HG03060 (cell line): ENCODE results near the gene OPRL1.

Source experiments
- ATAC-seq: cut with Tn5 transposase; IDR thresholded peaks from one replicate; pipeline ENCODE4 v1.9.1; 2021; ENCODE audit warnings: low read depth, moderate number of reproducible peaks; ENCODE audit not compliant: unreplicated experiment

Gene OPRL1

DNA sequence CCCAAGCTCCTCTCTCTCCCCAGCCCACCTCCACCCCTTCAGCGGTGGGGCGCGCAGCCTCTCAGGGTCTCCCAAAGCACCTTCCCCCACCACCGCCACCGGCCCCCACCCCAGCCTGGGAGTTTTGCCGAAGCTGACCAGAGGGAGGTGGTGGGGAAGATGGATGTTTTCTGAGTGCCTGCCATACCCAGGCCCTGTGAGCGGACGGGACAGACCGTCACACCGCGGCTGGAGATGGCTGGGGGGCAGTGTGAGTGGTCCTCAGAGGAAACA is 38.2 kb upstream of the OPRL1 start:
- ATAC-seq = no peak

DNA sequence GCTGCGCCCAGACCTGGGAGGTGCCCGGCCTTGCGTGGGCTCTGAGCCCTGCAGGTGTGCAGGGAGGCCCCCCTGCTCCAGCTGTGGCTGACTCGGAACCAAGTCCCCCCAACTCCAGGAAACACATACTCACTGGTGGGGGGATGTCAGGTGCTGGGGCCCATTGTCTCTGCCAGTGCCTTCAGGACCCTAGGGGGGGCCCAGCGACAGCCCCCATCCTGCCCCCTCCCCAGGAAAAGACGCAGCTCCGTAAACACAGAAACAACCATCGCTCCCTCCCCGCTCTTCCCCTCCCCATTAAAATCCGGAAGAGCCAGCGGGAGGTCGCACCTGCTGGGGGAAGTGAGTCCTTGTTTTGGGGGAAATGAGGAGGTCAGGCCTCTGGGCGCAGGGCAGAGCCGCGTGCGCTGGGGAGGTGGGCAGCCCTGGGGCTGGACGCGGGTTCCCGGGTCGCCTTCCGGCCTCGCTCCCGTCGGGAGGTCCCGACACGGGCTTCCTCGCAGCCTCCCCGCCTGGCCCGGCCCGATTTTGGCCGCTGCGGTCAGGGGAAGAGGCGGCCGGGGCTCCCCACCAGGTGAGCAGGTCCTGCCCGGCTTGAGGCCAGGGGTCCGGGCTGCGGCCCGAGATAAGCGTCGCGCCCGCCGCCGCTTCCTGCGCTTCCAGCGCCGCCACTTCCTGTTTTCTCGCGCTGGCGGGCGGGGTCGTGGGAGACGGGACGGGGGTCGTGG is 37.7 kb upstream of the OPRL1 start:
- ATAC-seq = no peak

DNA sequence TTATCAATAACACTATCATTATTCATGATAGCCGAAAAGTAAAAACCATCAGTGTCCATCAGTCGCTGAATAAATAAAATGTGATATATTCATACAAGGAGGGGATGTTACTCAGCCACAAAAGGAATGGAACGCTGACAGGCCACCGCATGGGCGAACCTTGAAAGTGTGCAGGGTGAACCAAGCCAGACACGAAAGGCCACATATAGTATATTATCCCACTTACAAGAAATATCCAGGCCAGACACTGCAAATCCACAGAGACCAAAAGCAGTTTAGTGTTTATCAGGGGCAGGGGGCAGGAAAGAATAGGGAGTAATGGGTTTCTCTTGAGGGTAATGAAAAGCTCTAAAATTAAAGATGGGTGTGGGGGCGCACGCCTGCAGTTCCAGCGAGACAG is 36.1 kb upstream of the OPRL1 start:
- ATAC-seq = no peak

DNA sequence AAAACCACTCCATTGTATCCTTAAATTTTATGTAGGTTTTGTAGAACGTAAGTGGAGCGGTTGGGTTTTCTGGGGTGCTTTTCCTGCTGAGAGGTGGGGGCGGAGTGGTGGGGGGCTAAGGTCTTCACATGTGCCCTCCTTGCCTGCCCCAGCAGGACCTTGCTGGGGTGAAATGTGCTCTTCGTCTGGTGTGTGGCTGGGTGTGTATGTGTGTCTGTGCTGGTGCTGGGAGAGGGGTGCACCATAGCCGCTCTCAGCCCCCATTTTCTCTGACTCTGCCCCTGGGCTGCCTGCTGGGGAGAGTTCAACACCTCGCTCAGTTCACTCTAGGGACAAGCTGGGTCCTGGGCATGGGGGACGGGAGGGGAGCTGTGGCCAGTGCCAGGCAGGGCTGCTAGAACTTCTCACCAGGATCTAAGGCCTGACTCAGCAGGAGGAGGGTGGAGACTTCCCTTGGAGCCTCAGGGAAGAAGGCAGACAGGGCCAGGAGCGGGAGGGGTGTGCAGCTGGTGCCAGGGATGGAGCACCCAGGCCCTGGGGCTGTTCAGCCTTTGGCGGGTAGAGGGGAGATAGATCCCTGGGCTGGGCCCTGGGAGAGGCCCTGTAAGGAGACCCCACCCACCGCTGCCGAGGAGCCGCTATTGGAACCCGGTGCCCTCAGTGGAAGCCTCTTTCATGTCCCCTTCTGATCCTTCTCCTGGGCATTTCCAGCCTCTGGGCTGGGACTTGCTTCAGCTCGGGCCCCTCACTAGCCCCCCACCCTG is 35.2 kb upstream of the OPRL1 start:
- ATAC-seq = no peak

DNA sequence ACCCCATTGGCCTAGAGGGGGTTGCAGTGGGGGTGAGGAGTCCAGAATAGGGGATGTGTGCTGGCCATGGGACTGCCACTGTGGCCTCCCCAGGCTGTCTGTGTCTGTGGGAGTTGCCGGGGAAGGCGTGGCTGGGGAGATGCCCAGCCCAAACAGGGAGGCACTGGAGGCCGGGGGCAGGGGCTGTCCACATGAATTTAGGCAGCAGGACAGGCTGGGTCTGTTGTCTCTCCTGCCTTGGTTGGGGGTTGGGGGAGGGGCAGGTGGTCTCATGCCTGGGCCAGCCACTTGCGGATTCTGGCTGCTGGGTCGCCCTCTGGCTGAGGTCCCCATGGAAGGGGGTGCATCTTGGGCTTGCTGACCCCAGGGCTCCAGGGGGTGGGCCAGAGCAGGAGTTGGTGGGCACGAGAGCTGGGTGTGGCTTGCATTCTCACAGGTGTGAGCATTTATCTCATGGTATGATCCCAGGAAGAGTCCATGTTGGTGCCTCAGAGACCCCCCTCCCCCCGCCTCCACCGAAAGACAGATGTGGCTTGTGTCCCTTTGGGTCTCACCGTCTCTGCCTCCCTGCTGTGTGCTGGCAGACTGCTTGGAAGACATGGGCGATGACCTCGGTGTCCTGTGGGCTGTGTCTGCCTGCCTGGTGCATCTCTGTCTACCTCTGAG is 34.4 kb upstream of the OPRL1 start:
- no peak for ATAC-seq

DNA sequence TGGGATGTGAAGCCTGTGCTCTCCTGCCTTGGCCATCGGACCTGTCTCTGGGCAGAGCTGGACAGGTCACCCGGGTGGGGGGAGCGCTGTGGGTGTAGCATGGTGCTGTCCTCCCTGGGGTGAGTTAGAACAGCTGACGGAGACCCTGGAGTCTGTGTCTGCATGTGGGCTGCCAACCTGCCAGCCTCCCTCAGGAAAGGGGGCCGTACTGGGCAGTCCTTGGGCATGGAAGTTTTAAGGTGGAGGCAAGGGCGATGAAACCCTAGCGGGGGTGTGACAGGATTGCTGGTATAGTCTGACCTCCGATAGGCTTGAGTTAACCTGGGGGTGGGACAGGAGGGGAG is 32.9 kb upstream of the OPRL1 start:
- no peak for ATAC-seq

DNA sequence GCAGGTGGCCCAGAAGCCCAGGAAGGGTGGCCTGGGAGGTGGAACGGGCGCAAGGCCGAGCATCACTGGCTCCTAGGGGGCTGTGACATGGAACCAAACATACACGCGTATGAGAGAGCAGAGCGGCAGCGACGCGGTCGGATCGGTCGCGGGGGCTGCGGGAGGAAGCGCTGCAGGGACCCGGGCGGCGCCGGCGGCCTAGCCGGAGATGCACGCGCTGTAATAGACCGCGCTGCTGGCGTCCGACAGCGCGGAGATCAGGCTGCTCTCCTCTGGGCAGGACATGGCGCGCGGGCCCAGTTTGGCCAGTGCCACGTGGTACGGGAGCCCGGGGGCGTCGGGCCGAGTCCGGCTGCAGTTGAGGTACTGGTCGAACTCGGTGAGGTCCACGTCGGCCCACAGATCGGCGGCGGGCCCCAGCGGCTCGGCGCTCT is 31.9 kb upstream of the OPRL1 start:
- no peak for ATAC-seq

DNA sequence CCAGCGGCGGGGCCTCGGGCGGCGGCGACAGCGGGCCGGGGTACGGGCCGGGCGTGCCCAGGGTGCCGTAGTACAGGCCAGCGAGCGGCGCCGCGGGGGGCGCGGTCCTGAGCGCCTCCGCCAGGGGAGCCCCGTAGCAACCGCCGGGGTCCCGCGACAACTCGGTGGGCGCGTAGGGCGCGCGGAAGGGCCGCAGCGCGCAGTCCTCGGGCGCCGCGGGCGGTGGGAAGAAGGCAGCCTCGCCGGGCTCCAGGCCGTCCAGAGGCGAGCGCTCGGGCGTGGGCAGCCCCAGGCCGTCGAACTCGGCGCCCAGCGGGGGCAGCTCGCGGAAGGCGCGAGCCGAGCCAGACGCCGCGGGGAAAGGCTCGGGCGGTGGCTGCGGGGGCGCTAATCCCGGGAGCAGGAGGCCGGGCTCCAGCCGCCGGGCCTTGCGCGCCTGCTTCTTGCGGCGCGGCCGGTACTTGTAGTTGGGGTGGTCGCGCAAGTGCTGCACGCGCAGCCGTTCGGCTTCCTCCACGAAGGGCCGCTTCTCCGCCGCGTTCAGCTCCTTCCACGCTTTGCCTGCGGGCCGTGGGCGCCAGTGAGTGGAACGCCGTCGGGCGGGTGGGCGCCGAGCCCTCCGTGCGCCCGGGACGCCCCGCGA is 31.4 kb upstream of the OPRL1 start:
- no peak for ATAC-seq

DNA sequence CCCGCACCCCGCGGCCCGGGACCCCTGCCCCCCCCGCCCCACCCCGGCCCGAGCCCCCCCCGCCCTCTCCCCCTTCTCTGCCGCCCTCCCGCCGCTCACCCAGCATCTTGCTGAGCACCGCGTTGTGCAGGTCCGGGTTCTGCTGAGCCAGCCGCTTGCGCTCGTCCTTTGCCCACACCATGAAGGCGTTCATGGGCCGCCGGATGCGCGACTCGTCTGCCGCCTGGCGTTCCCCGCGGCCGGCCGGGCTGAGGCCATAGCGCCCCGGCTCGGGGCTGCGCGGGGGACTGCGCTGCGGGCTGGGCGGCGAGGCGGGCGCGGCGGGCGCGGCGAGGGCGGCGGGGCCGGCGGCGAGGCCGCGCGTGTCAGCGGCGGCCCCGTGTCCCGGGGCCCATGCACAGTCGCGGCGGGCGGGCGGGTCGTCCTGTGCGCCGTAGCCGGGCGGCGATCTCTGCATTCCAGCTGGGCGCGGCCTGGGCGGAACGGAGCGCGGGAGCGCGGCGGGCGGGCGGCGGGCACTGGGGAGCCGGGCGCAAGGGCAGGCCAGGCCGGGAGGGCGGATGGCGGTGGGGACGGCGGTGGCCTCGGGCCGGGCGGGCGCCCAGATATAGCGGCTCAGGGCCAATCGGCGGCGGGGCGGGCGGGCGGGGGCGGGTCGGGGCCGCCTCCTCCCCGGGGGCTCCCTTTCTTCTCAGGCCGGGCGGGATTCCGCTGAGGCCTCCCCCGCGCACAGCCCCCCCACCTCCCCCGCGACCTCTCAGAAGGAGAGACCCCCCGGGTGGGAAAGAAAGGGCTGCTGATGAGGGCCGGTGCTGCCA is 30.6 kb upstream of the OPRL1 start, which contains the start of gene SOX18:
Gene SOX18, minus strand, starts transcription at position 580 of the 818 bp plus-strand sequence. Its CDS starts 123 bp downstream, at position 457.
- ATAC-seq = no peak

DNA sequence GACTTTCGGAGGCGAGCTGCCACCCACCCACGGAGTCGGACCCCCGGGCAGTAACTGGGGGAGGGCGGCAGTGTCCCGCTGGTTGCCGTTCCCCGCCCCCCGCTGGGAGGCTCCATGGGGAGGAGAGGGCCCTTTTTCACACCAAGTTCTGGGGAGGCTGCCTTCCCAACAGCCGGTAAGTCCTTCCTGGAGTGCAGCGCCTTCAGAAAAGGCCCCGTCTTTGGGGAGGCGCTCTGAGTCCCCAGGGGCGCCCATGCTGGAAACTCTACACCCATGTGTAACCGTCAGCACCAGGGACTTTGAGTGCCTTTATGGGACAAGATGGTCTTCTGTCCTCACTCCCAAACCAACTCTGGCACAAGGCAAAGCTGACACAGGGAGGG is 30.0 kb upstream of the OPRL1 start:
- ATAC-seq = no peak

DNA sequence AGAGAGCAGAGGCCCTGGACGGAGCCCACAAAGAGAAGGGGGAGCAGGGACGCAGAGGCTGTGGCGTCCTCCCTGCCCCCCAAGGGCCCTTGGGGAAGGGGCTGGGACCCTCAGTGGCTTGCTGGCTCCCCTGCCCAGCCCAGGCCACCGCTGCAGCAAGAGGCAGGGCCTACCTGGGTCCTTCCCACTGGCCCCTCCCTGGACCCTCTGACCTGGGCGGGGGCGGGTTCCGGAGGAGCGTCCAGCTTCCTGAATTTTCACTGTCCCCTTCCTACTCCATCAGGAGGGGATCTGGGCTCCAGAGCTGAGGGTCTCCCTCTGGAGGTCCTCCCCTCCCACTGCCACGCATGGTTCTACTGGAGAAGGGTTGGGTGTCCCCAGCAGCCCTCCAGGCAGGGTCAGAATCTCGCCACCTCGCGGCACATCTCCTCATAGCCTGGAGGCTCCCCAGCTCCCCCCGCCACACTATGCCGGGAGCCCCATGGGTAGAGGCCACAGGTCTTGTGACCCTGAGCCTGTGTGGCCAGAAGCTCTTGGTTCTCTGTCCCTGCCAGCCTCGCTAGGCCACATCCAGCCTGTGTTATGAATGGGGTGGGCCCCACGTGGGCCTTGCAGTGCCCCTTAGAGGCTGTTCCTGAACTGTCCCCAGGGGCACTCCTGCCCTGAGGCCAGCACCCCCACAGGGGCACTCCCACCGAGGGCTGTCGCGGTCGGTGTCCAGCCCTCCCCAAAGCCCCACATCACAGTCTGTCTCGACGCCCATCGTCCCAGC is 29.4 kb upstream of the OPRL1 start:
- no peak for ATAC-seq

DNA sequence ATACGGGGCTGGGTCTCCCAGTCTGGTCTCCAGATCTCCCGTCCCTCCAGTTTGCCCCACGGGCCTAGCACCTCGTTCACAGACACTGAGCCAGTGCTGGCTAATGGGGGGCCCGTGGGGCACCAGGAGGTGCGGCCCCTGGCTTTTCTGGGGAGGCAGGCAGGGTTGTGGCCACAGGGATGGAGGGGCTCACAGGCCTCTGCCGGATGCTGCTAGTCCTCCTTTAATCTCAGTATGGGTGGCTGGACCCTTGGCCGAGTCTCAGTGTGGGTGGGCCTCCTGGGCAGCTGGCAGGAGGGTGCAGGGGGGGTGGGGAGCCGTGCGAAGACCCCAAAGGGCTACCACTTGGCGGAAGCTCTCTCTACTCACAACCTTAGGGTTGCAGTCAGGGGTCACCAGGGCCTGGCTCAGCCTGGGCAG is 28.8 kb upstream of the OPRL1 start:
- ATAC-seq = no peak

DNA sequence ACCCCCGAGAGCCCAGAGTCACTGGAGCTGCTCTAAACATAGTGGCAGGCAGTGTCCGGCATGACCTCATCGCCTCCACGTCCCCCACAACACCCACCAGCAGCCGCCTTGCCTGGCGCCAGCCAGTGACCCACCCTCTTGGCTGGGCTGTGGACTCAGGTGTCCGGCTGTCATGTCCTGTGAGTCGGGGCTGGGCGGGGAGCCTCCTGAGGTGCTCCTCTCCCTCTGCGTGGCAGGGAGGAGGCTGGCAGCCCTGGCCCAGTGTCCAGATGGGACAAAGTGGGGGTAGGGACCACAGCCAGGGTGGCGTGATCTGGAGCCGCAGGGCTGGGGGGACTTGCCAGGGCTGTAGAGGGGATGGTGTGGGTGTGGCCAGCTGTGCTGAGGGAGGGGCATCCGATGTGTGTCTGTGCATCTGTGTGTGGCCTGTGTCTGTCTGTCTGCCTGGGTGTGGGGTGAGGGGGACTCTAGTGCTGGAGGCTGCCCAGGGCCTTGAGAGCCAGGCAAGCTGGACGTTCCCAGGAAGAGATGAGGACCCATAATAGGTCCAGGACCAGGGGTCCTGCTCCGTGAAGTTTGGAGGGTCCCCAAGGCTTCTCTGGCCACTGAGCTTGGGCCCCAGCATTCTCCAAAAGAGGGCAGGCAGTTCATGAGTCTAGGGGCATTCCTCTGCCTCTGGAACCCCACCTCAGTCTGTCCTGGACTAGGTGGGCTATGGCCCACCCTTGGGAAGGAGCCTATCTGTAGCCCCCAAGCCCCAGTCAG is 28.1 kb upstream of the OPRL1 start:
- ATAC-seq = no peak

DNA sequence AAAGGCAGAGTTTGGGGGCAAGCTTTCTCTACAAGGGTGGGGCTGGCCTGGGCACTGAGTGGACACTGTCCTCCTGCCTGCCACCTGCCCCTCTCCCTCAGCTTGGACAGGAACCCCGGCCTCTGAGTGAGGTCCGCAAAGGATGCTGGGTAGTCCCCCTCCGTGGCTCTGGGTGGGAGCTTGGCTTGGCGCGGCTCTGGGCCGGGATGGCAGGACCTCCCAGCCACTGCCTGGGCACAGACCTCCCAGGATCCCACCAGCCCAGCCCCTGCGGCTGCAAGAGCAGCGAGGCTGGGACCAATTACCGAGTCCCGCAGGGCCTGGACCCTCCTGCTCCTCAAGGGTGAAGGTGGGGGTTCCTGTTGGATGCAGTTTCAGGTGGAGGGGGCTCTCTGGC is 27.6 kb upstream of the OPRL1 start:
- ATAC-seq = no peak

DNA sequence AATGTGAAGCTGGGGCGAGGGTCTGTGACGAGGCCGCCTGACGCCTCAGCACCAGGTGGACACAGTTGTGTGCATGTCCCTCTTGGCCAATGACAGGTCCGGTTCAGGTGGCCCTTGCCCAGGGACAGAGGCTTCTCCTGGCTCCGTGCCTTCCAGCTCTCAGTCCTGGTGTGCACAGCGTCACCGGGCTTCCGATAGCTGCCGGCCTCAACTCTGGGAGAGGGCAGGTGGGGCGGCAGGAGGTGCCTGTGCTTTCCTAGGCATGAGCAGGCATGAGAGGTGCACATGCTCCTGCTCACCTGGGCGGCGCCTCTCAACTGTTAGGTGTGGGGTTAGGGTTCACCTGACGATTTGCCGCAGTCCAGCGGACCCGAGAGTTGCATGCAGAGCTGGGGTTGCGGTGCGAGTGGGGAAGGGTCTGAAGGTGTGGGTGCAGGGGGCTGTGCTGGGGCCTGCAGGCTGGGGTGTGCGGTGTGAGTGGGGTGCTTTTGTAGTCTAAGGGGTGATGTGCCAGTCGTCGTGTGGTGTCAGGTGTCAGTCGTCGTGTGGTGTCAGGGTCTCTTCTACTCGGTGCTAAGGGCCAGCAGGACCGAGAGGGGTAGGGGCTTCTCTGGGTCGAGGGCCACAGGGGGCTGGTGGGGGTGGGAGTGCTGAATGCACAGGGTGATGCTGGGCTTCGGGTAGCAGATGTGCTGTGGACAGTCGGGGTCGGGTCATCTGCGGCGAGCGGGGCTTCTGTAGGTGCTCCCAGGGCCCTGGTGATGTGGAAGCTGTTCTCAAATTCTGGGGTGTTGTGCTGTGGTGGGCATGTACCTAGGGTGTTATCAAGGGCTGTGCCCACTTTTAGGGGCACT is 26.7 kb upstream of the OPRL1 start:
- ATAC-seq = no peak

DNA sequence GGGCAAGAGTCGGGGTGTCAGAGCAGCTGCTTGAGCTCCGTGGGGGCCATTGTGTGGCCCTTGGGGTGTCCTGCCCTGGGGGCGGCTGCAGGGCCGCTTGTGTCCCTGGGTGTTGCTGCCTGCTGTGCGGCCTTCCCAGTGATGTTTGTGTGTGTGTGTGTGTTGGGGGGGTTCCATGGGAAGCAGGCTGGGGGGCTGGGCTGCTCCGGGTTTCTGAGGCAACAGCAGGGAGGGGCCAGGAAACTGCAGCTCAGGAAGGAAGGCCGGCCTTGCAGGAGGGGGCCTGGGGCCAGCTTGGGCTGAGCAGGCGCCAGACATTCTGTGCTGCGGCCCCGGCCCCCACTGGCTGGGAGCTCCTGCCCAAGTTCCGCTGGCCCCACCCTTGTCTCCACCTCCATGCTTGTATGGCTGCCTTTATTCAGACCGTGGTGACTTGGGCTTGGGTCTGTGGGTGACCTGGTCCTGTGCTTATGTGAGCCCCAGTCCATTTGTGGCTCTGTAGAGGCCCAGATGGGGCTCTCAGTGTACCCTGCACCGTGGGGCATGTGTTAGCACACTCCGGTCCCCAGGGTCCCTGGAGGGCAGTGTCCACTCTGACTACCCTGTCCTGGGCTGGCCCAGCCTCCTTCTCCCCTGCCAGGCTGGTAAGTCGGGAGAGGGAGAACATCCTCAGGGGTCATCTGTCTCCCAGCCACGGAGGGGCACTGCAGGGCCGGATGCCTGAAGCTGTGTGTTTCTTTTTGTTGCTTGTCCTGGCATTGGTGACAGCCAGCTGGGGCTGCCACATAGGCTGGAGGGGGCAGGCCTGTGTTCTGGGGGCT is 25.8 kb upstream of the OPRL1 start:
- no peak for ATAC-seq

DNA sequence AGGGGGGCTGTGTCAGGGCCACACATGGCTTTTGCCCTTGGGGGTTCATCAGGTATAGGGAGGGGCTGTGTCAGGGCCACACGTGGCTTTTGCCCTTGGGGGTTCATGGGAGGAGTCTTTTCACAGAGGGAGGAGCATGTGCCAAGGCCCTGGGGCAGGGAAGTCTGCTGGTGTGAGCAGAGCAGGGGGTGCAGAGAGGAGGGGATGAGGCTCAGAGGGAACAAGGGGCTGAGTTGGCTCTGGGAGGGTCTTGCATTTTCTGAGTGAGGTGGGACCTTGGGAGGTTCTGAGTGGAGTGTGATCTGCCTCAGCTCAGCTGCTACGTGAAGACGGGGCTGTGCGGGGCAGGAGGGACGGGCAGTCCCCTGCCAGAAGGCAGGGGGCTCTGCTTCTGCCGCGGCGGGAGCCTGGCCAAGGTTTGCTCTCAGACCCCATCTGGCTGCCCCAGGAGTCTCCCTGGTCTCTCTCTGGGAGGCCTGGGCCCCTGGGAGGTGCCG is 24.4 kb upstream of the OPRL1 start:
- ATAC-seq = no peak
